ENCODE measurements around the gene USP2.

- no peak for TF ChIP-seq CTCF (conservative IDR thresholded peaks at IDR 0.05; ENCODE audit: low read depth, low read length)
- TF ChIP-seq CEBPB (IDR thresholded peaks at IDR 0.05; ENCODE audit: low read depth, low read length) = no peak
- no peak for TF ChIP-seq MXI1 (IDR thresholded peaks at IDR 0.05; ENCODE audit: borderline replicate concordance, low read depth, low read length)
- no peak for TF ChIP-seq MAZ (IDR thresholded peaks at IDR 0.05; ENCODE audit: borderline replicate concordance, low read depth, low read length)
- no peak for TF ChIP-seq POLR2A (IDR thresholded peaks at IDR 0.05; ENCODE audit: low read depth, low read length)
- TF ChIP-seq RFX5 (IDR thresholded peaks at IDR 0.05; ENCODE audit: low read depth, low read length) = no peak
- TF ChIP-seq BHLHE40 (IDR thresholded peaks at IDR 0.05; ENCODE audit: low read depth, low read length) = no peak
- TF ChIP-seq RCOR1 (IDR thresholded peaks at IDR 0.05; ENCODE audit: insufficient replicate concordance, low read length) = no peak
- no peak for TF ChIP-seq SMC3 (IDR thresholded peaks at IDR 0.05; ENCODE audit: low read depth, low read length)
- no peak for TF ChIP-seq ELK1 (IDR thresholded peaks at IDR 0.05; ENCODE audit: borderline replicate concordance, low read depth, low read length)
- no peak for TF ChIP-seq USF2 (IDR thresholded peaks at IDR 0.05; ENCODE audit: low read depth, low read length)
These were observed 28.2 kb upstream of the USP2 start for GRCh38 chr11:119409731-119410130.

Measured in IMR-90 (cell line).